ENCODE results near the gene OMP. TPM values are rescaled to one million over a fixed set of nuclear protein-coding genes. Genes with fewer than 3 reads are reported as not detected.

Gene OMP
- total and polyA plus RNA-seq, 2 donors (not counting 3 experiments of a cell fraction or from before 2014, with no cell fraction given): 0.80 TPM; not detected in 1

- TF ChIP-seq MAX (IDR thresholded peaks at IDR 0.05; ENCODE audit: insufficient read depth, insufficient read length): no peak
- no peak for TF ChIP-seq CTCF (IDR thresholded peaks at IDR 0.05; ENCODE audit: extremely low read depth in 1 of 2, insufficient read depth in 1 of 2, low read depth in 1 of 2, low read length in 2 of 2)
- H3K9me3 ChIP-seq (replicated peaks; ENCODE audit: control insufficient read depth, insufficient read depth, low read length): no peaks in the 10 kb centered on the region
These were observed 17.9 kb downstream of the OMP start for GRCh38 chr11:77120571-77120970.

GRCh38 chr11:77121096-77121640 is 18.5 kb downstream of the OMP start:
- no peak for DNase-seq (ENCODE audit: low read depth, low spot score)
- TF ChIP-seq POLR2AphosphoS5 (IDR thresholded peaks at IDR 0.05; ENCODE audit: insufficient read depth, low read depth, low read length): no peak
- TF ChIP-seq JUN (IDR thresholded peaks at IDR 0.05; ENCODE audit: borderline replicate concordance, insufficient read depth, insufficient read length, low read depth): no peak
- no peak for TF ChIP-seq GATA2 (IDR thresholded peaks at IDR 0.05; ENCODE audit: insufficient read depth, insufficient read length, low read depth, low read length)
- no peak for TF ChIP-seq CTCF (IDR thresholded peaks at IDR 0.05; ENCODE audit: extremely low read depth in 1 of 2, insufficient read depth in 1 of 2, low read depth in 1 of 2, low read length in 2 of 2)
- no peak for TF ChIP-seq MYC (IDR thresholded peaks at IDR 0.05; ENCODE audit: low read depth, low read length)
- no peak for TF ChIP-seq FOS (IDR thresholded peaks at IDR 0.05; ENCODE audit: borderline replicate concordance, insufficient read depth, low read length)
- no peak for TF ChIP-seq POLR2A (IDR thresholded peaks at IDR 0.05; ENCODE audit: low read depth, low read length)
- TF ChIP-seq MAX (IDR thresholded peaks at IDR 0.05; ENCODE audit: insufficient read depth, insufficient read length): no peak
- no peak for TF ChIP-seq EZH2 (IDR thresholded peaks at IDR 0.05; ENCODE audit: borderline replicate concordance, low read depth, low read length, severe bottlenecking)
- Histone ChIP-seq H4K20me1 (replicated peaks; ENCODE audit: control insufficient read depth, extremely low read depth, insufficient read depth, low read length) (no peaks in the 10 kb centered on the region), H2AFZ (ENCODE audit: low read depth, low read length) (no peak overlapping the region), H3K79me2 (ENCODE audit: control insufficient read depth, insufficient read depth, low read length) (no peaks in the 10 kb centered on the region), H3K9ac (replicated peaks; ENCODE audit: extremely low read depth, insufficient read depth, low read length) (no peak overlapping the region), H3K4me2 (ENCODE audit: insufficient read depth, low read length) (no peak overlapping the region), H3K4me1 (ENCODE audit: control insufficient read depth, extremely low read depth, insufficient read depth, low read length) (no peaks in the 10 kb centered on the region), H3K36me3 (ENCODE audit: control insufficient read depth in 2 of 2, extremely low read depth in 1 of 2, insufficient read depth in 2 of 2, low read length in 2 of 2) (peaks cover 0 to 7% of the 10 kb centered on the region in 2 experiments), H3K27me3 (ENCODE audit: control insufficient read depth in 2 of 2, insufficient read depth in 2 of 2, low read length in 2 of 2) (no peaks in the 10 kb centered on the region), H3K9me3 (replicated peaks; ENCODE audit: control insufficient read depth, insufficient read depth, low read length) (no peaks in the 10 kb centered on the region), H3K27ac (ENCODE audit: insufficient read depth, low read depth, low read length) (no peak overlapping the region), H3K4me3 (replicated peaks in 1 of 3; ENCODE audit: insufficient read depth in 1 of 3, low read depth in 1 of 3, low read length in 3 of 3) (no peak overlapping the region), H3K9me1 (replicated peaks; ENCODE audit: control insufficient read depth, extremely low read depth, insufficient read depth, low read length) (no peaks in the 10 kb centered on the region)
- POLR2A ChIA-PET: no interaction called here
- CTCF ChIA-PET: interaction anchor here (0.7 to 2.6 kb wide), 7 partner anchors 8 to 427 kb away, joined by 3 to 11 read pairs (median 4); no protein-coding TSS in a partner anchor
- intact Hi-C loops (cut with micrococcal nuclease) (no loop called here), dilution Hi-C loops (cut with MboI; ENCODE audit: extremely low pct_ligation_motif_present, low sequenced_read_pairs) (no loop called here)
- no peak for FAIRE-seq
- no TSS peak for BruUV-seq (replicated peaks)

More at GRCh38 chr11:77120571-77120970, 17.9 kb downstream of the OMP start:
- CTCF ChIA-PET: interaction anchor here (2.6 kb wide), 1 partner anchor 30 kb away, joined by 11 read pairs; no protein-coding TSS in a partner anchor
- Histone ChIP-seq H4K20me1 (replicated peaks; ENCODE audit: control insufficient read depth, extremely low read depth, insufficient read depth, low read length) (no peaks in the 10 kb centered on the region), H3K27me3 (ENCODE audit: control insufficient read depth in 2 of 2, insufficient read depth in 2 of 2, low read length in 2 of 2) (no peaks in the 10 kb centered on the region), H3K79me2 (ENCODE audit: control insufficient read depth, insufficient read depth, low read length) (no peaks in the 10 kb centered on the region), H3K9me1 (replicated peaks; ENCODE audit: control insufficient read depth, extremely low read depth, insufficient read depth, low read length) (no peaks in the 10 kb centered on the region), H3K36me3 (ENCODE audit: control insufficient read depth in 2 of 2, extremely low read depth in 1 of 2, insufficient read depth in 2 of 2, low read length in 2 of 2) (peaks cover 0 to 7% of the 10 kb centered on the region in 2 experiments), H3K9ac (replicated peaks; ENCODE audit: extremely low read depth, insufficient read depth, low read length) (no peak overlapping the region), H3K4me2 (ENCODE audit: insufficient read depth, low read length) (no peak overlapping the region), H3K4me3 (replicated peaks in 1 of 3; ENCODE audit: insufficient read depth in 1 of 3, low read depth in 1 of 3, low read length in 3 of 3) (no peak overlapping the region), H2AFZ (ENCODE audit: low read depth, low read length) (no peak overlapping the region), H3K27ac (ENCODE audit: insufficient read depth, low read depth, low read length) (no peak overlapping the region), H3K4me1 (ENCODE audit: control insufficient read depth, extremely low read depth, insufficient read depth, low read length) (no peaks in the 10 kb centered on the region)
- dilution Hi-C loops (cut with MboI; ENCODE audit: extremely low pct_ligation_motif_present, low sequenced_read_pairs): no loop called here
- no peak for DNase-seq (ENCODE audit: low read depth, low spot score)
- POLR2A ChIA-PET: no interaction called here
- no TSS peak for BruUV-seq (replicated peaks)
- no peak for FAIRE-seq
- intact Hi-C loops (cut with micrococcal nuclease): no loop called here

Data from endothelial cell of umbilical vein (primary cell).